DOHH2 (cell line): ENCODE data around the gene SUMF2.
"Not testable (repeated sequence)": the region's sequence is repeated elsewhere in the genome, so short reads cannot be mapped to it uniquely, and the experiment has no call there.

Experiments
- H3F3A ChIP-seq: fragments of 200-600 bp; sonication (generic), shearing (Covaris generic); 2 replicates; pipeline ENCODE4 v1.6.0; 2016; ENCODE audit warnings: antibody characterized with exemption, mild to moderate bottlenecking; ENCODE audit not compliant: control insufficient read depth, insufficient read depth
- H3K27ac ChIP-seq: fragments of 200-600 bp; sonication (generic); 2 replicates; pipeline ENCODE4 v1.5.1; 2014; ENCODE audit warnings: low read depth, mild to moderate bottlenecking, low read length, moderate library complexity
- H3K27me3 ChIP-seq: fragments of 200-600 bp; sonication (generic); 2 replicates; pipeline ENCODE4 v1.6.1; 2014; ENCODE audit warnings: mild to moderate bottlenecking, low read length, mixed read lengths; ENCODE audit not compliant: control insufficient read depth
- H3K36me3 ChIP-seq: fragments of 200-600 bp; sonication (generic); 2 replicates; pipeline ENCODE4 v1.6.1; 2014; ENCODE audit warnings: mild to moderate bottlenecking, low read length, moderate library complexity, mixed read lengths; ENCODE audit not compliant: control insufficient read depth
- H3K4me1 ChIP-seq: fragments of 200-600 bp; sonication (generic); 2 replicates; pipeline ENCODE4 v1.6.1; 2014; ENCODE audit warnings: mild to moderate bottlenecking, low read length, mixed read lengths; ENCODE audit not compliant: control insufficient read depth
- H3K4me2 ChIP-seq: fragments of 200-600 bp; sonication (generic); 2 replicates; pipeline ENCODE4 v1.6.0; 2014; ENCODE audit warnings: mild to moderate bottlenecking, low read length, moderate library complexity
- H3K4me3 ChIP-seq: fragments of 200-600 bp; sonication (generic); 2 replicates; pipeline ENCODE4 v1.5.1; 2014; ENCODE audit warnings: mild to moderate bottlenecking, low read length, mixed read lengths
- H3K79me2 ChIP-seq: fragments of 200-600 bp; sonication (generic); 2 replicates; pipeline ENCODE4 v1.6.1; 2014; ENCODE audit warnings: mild to moderate bottlenecking, low read length, mixed read lengths; ENCODE audit not compliant: control insufficient read depth
- H3K9me2 ChIP-seq: fragments of 200-600 bp; sonication (generic); replicated peaks from 2 replicates; pipeline ENCODE4 v1.6.1; 2014; ENCODE audit warnings: mild to moderate bottlenecking, low read length, mixed read lengths; ENCODE audit not compliant: control insufficient read depth
- H3K9me3 ChIP-seq: fragments of 200-600 bp; sonication (generic); 2 replicates; pipeline ENCODE4 v1.6.1; 2014; ENCODE audit warnings: antibody characterized with exemption, low read length, mixed read lengths; ENCODE audit not compliant: control insufficient read depth, insufficient read depth
- H4K20me1 ChIP-seq: fragments of 200-600 bp; sonication (generic); 2 replicates; pipeline ENCODE4 v1.6.0; 2014; ENCODE audit warnings: low read depth, mild to moderate bottlenecking, antibody characterized with exemption, low read length, moderate library complexity; ENCODE audit not compliant: control insufficient read depth, insufficient read depth
- CTCF ChIP-seq: fragments of 200-600 bp; sonication (generic); IDR thresholded peaks from one replicate; pipeline ENCODE4 v1.5.1; 2014; ENCODE audit warnings: antibody characterized with exemption, mild to moderate bottlenecking, low read depth, low read length; ENCODE audit not compliant: poor library complexity, severe bottlenecking
- EZH2phosphoT487 ChIP-seq: fragments of 200-600 bp; sonication (generic); IDR thresholded peaks from 2 replicates; pipeline ENCODE4 v1.6.1; 2017; ENCODE audit warnings: borderline replicate concordance, mild to moderate bottlenecking, antibody characterized with exemption, low read length, moderate library complexity, mixed read lengths

The SUMF2 gene

GRCh38 chr7:56063882-56064625 is at the start of gene SUMF2:
TSS of gene SUMF2 (plus strand) at chr7:56064286. CDS start at chr7:56064312, 26 bp downstream.
- H3K36me3 ChIP-seq, result peaks cover 70% of the 10 kb centered on the region
- H3K4me2 ChIP-seq, result peak within 1 kb of the TSS; percentile 65
- peak within 1 kb of the TSS; percentile 76 for H3K27ac ChIP-seq
- no peaks in the 10 kb centered on the region for H4K20me1 ChIP-seq
- H3K27me3 ChIP-seq, result no peaks in the 10 kb centered on the region
- H3K79me2 ChIP-seq, result peaks cover 49% of the 10 kb centered on the region
- no peaks in the 10 kb centered on the region for H3K9me3 ChIP-seq
- peak within 1 kb of the TSS; percentile 90 for H3K4me3 ChIP-seq
- peaks cover 47% of the 10 kb centered on the region for H3K4me1 ChIP-seq
- no peak for TF ChIP-seq EZH2phosphoT487
- TF ChIP-seq CTCF, result peak; percentile 45
- H3F3A ChIP-seq, result peaks cover 52% of the 10 kb centered on the region
- no peaks in the 10 kb centered on the region for H3K9me2 ChIP-seq

GRCh38 chr7:56017015-56017414 is 47.1 kb upstream of the SUMF2 start:
- peaks cover 65% of the 10 kb centered on the region for H3K36me3 ChIP-seq

GRCh38 chr7:56019501-56019900 is 44.6 kb upstream of the SUMF2 start:
- Histone ChIP-seq H3K79me2 (no peaks in the 10 kb centered on the region), H3K9me2 (no peaks in the 10 kb centered on the region), H3F3A (0 out of 2 replicates have a peak, but pooled peaks cover 3% of the 10 kb centered on the region), H3K27ac (no peak overlapping the region), H3K4me2 (no peak overlapping the region), H3K4me1 (peaks cover 10% of the 10 kb centered on the region), H3K9me3 (no peaks in the 10 kb centered on the region), H4K20me1 (no peaks in the 10 kb centered on the region), H3K27me3 (no peaks in the 10 kb centered on the region), H3K36me3 (peaks cover 68% of the 10 kb centered on the region), H3K4me3 (no peak overlapping the region)
- no peak for TF ChIP-seq EZH2phosphoT487
- no peak for TF ChIP-seq CTCF

More at GRCh38 chr7:56017015-56017414, 47.1 kb upstream of the SUMF2 start:
- not testable (repeated sequence) for H3K27me3 ChIP-seq, H3K27ac ChIP-seq, H3K79me2 ChIP-seq, H3K4me1 ChIP-seq, H4K20me1 ChIP-seq, H3K4me2 ChIP-seq, H3F3A ChIP-seq, H3K9me2 ChIP-seq, H3K4me3 ChIP-seq, H3K9me3 ChIP-seq

- H3K4me1 ChIP-seq, result peaks cover 16% of the 10 kb centered on the region
- H3K79me2 ChIP-seq, result peaks cover 2% of the 10 kb centered on the region; the same call in 1 of the 2 replicates
- no peak overlapping the region for H3K27ac ChIP-seq
- H3K36me3 ChIP-seq, result peaks cover 74% of the 10 kb centered on the region
- no peaks in the 10 kb centered on the region for H3K9me2 ChIP-seq
- no peaks in the 10 kb centered on the region for H3K27me3 ChIP-seq
- H3K4me3 ChIP-seq, result no peak overlapping the region
- H3K9me3 ChIP-seq, result no peaks in the 10 kb centered on the region
- no peak overlapping the region for H3K4me2 ChIP-seq
- H3F3A ChIP-seq, result no peaks in the 10 kb centered on the region
- TF ChIP-seq CTCF (no peak), EZH2phosphoT487 (no peak)
- no peaks in the 10 kb centered on the region for H4K20me1 ChIP-seq
These were observed 40.6 kb upstream of the SUMF2 start for GRCh38 chr7:56023500-56023899.
